Iris pigment epithelial cell (primary cell): Measurements from ENCODE around the gene CHSY3.
"Not testable (repeated sequence)": the region's sequence is repeated elsewhere in the genome, so short reads cannot be mapped to it uniquely, and the experiment has no call there.

Experiments used
- DNase-seq: peaks from one replicate; pipeline ENCODE4 v3.0.0-alpha.2; 2011; ENCODE audit warnings: low read depth

CHSY3 gene

GRCh38 chr5:130164966-130165365 is 260.7 kb downstream of the CHSY3 start:
- DNase-seq = peak; percentile 31

GRCh38 chr5:130166839-130167490 is 262.7 kb downstream of the CHSY3 start:
- no peak for DNase-seq

- DNase-seq = peak; percentile 8
Measured at GRCh38 chr5:130168211-130168610, 263.9 kb downstream of the CHSY3 start.

GRCh38 chr5:130171699-130172098 is 267.4 kb downstream of the CHSY3 start:
- no peak for DNase-seq

GRCh38 chr5:130183115-130183514 is 278.9 kb downstream of the CHSY3 start:
- DNase-seq = no peak

GRCh38 chr5:130189961-130190360 is 285.7 kb downstream of the CHSY3 start:
- no peak for DNase-seq

GRCh38 chr5:130198927-130199326 is 294.7 kb downstream of the CHSY3 start:
- peak; percentile 39 for DNase-seq

GRCh38 chr5:130206686-130207085 is 302.4 kb downstream of the CHSY3 start:
- no peak for DNase-seq

- DNase-seq = peak; percentile 4
Measured at GRCh38 chr5:130213607-130214006, 309.3 kb downstream of the CHSY3 start.

GRCh38 chr5:130216286-130216685 is 312.0 kb downstream of the CHSY3 start:
- DNase-seq = no peak

GRCh38 chr5:130222573-130222972 is 318.3 kb downstream of the CHSY3 start:
- DNase-seq = peak; percentile 49

GRCh38 chr5:130226556-130226955 is 322.3 kb downstream of the CHSY3 start:
- DNase-seq = not testable (repeated sequence)

GRCh38 chr5:130227699-130228098 is 323.4 kb downstream of the CHSY3 start:
- no peak for DNase-seq

GRCh38 chr5:130231786-130232185 is 327.5 kb downstream of the CHSY3 start:
- DNase-seq = no peak

- DNase-seq = no peak
Measured at GRCh38 chr5:130234816-130235215, 330.6 kb downstream of the CHSY3 start.
